Mesothelial cell of epicardium (in vitro differentiated cells): ENCODE measurements around the gene TEAD3. TPM values are rescaled to one million over a fixed set of nuclear protein-coding genes. Genes with fewer than 3 reads are reported as not detected.

Source experiments
- DNase-seq, 2 experiments: peaks; one replicate each; pipeline ENCODE4 v3.0.0; 2021; ENCODE audit warnings: low spot score in 2 of 2; ENCODE audit not compliant: unreplicated experiment in 2 of 2
- H3K27ac Mint-ChIP-seq: 2 replicates; pipeline ENCODE4 v1.8.0; 2021; ENCODE audit warnings: mixed read lengths
- H3K27me3 Mint-ChIP-seq: 2 replicates; pipeline ENCODE4 v1.8.0; 2021; ENCODE audit warnings: low read depth, mixed read lengths
- H3K36me3 Mint-ChIP-seq: 2 replicates; pipeline ENCODE4 v1.8.0; 2021; ENCODE audit warnings: mixed read lengths
- H3K4me1 Mint-ChIP-seq: 2 replicates; pipeline ENCODE4 v1.8.0; 2021; ENCODE audit warnings: mixed read lengths
- H3K4me3 Mint-ChIP-seq: 2 replicates; pipeline ENCODE4 v1.8.0; 2021; ENCODE audit warnings: mild to moderate bottlenecking, moderate library complexity, mixed read lengths
- H3K9me3 Mint-ChIP-seq: 2 replicates; pipeline ENCODE4 v1.8.0; 2021; ENCODE audit warnings: mixed read lengths
- total RNA-seq: library from RNA; stranded (reverse); gene quantifications from 3 replicates; pipeline ENCODE4 v1.2.1, GENCODE V29; 2021
- TF ChIP-seq, protein P1 (sequence below): fragments of 200-600 bp; sonication (generic); IDR thresholded peaks from one replicate; pipeline ENCODE4 v1.5.0; 2021; ENCODE audit warnings: antibody characterized with exemption; ENCODE audit not compliant: unreplicated experiment

TEAD3 gene
- total RNA-seq, 1 donor from 2014 or later = 91.4 TPM

DNA sequence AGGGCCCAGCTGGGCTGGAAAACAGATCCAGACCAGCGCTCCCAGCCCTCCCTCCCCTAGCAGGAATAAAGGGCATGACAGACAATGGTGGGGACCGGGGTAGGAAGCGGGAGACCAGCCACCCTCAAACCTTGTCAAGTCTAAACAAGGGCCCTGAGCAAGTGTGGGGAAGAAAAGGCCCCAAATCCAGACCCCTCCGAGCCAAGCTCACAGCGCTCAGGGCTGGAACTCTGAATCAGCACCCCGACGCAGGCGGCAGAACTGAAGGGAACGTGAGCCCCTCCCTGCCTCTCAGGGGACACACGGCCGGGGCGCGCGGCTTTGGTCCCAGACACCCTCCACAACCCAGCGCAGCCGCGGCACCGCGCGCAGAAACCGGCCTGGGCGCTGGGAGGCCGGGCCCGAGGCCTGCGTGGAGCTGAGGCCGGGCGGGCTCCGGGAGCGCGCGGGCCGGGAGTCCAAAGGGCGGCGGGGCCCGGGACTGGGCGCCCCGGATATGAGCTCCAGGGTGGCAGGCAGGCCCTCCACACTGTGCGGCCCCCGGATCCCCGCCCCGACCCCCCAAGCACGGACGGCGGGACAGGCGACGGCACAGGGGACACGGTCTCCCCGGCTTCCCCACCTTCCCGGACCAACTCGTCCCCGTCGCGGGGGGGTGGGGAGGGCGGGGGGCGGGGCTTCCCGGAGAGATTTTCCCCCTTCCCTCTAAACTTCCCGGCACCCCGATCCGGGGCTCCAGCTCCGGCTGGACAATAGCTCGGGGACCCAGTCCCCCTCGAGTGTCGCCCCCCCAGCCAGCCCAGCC lies 641 bp downstream of the TEAD3 start:
- DNase-seq = peak in 1 of 2 experiments; percentile 65
- peak overlapping the region; percentile 85 for H3K4me3 Mint-ChIP-seq
- peaks cover 75% of the 10 kb centered on the region for H3K4me1 Mint-ChIP-seq
- H3K9me3 Mint-ChIP-seq = no peaks in the 10 kb centered on the region
- no peaks in the 10 kb centered on the region for H3K27me3 Mint-ChIP-seq
- H3K27ac Mint-ChIP-seq = peak overlapping the region; percentile 98
- TF ChIP-seq, protein P1, sequence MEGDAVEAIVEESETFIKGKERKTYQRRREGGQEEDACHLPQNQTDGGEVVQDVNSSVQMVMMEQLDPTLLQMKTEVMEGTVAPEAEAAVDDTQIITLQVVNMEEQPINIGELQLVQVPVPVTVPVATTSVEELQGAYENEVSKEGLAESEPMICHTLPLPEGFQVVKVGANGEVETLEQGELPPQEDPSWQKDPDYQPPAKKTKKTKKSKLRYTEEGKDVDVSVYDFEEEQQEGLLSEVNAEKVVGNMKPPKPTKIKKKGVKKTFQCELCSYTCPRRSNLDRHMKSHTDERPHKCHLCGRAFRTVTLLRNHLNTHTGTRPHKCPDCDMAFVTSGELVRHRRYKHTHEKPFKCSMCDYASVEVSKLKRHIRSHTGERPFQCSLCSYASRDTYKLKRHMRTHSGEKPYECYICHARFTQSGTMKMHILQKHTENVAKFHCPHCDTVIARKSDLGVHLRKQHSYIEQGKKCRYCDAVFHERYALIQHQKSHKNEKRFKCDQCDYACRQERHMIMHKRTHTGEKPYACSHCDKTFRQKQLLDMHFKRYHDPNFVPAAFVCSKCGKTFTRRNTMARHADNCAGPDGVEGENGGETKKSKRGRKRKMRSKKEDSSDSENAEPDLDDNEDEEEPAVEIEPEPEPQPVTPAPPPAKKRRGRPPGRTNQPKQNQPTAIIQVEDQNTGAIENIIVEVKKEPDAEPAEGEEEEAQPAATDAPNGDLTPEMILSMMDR = no peak
- no peaks in the 10 kb centered on the region for H3K36me3 Mint-ChIP-seq

DNA sequence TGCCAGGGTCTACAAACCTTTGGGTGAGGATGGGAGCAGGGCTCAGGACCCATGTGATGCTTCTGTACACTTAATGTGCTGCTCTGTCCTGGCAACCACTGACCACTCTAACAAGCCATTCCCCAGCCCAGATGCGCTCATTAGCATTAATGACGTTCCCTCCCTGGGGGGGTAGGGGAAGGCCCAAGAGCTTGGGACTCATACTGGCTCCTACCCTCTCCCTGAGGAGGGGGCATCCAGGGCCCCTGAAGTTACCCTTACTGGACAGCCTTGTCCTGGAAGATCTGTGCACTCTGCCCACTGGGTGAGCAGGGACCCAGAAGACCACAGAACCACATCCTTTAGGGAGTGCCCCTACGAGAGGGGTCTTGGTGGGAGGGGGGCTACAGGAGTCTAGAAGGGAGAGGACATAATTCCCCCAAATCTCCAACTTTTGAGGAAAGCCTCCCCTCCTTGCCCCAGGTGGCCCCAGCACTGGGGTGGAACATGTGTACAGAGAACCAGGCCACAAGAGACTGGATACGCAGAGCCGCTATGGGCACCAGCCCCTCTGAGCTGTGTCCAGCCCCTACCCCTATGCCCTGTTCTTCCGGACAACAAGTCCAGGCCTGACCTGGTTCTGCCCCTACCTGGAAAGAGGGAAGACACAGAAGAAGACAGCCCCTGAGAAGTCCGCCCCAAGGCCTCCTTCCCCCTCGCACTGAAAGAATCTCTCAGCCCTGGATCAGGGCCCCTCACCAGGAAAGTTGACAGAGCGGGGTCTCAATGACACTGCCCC lies 1.4 kb downstream of the TEAD3 start:
- TF ChIP-seq, protein P1 = no peak
- no peaks in the 10 kb centered on the region for H3K36me3 Mint-ChIP-seq
- H3K27ac Mint-ChIP-seq = peak overlapping the region; percentile 98
- H3K9me3 Mint-ChIP-seq = no peaks in the 10 kb centered on the region
- DNase-seq = no peak
- H3K27me3 Mint-ChIP-seq = no peaks in the 10 kb centered on the region
- peak overlapping the region; percentile 85 for H3K4me3 Mint-ChIP-seq
- peaks cover 75% of the 10 kb centered on the region for H3K4me1 Mint-ChIP-seq

DNA sequence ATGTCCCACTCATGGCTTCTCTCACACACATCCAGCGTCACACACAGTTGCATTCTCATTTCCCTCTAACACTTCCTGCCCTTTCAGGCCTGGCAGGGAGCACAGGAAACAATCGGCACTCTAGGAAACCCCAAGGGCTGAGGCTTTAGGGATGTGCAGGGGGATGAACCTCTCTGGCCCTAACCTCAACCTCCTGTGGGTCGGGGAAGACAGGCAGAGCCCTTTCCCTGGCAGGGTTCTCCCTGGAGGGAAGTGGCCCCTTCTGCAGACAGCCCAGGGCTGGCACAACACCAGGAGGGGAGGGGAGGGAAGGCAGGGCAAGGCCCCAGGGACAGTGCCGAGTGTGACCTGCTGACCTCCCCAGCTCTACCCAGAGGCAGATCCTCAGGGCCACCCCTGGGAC lies 2.7 kb downstream of the TEAD3 start:
- peak overlapping the region; percentile 88 for H3K27ac Mint-ChIP-seq
- DNase-seq = no peak
- H3K4me3 Mint-ChIP-seq = peak overlapping the region; percentile 40
- H3K4me1 Mint-ChIP-seq = peaks cover 68% of the 10 kb centered on the region
- no peaks in the 10 kb centered on the region for H3K9me3 Mint-ChIP-seq
- TF ChIP-seq, protein P1 = no peak
- H3K27me3 Mint-ChIP-seq = no peaks in the 10 kb centered on the region
- no peaks in the 10 kb centered on the region for H3K36me3 Mint-ChIP-seq

DNA sequence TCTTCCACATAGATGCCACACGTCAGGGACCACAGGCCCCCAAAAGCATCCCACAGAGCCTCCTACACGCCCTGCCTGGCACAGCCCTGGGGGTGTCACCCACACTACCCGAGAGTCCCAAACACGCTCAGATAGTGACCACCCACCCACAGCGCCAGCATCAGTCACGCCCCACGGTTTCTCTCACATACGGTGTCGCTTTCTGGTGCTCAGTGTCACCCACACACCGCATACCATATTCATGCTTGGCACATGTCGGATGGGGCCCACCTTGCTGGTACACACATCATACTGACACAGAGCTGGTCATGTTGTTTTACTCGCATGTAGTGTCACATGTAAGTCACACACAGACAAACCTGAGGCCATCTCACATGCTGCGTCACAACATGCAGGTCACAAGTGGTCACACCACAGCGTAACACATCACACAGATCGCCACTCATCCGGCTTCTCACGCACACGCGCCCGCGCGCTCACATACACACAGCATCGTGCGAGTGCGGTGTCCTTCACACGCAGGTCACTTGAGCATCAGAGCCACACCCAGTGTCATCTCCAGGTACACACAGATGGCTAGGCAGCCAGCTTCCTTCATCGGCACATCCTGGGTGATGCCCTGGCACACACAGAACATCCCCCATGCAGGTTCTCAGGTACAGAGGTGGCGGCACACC lies 3.4 kb downstream of the TEAD3 start:
- no peaks in the 10 kb centered on the region for H3K36me3 Mint-ChIP-seq
- TF ChIP-seq, protein P1 = no peak
- DNase-seq = no peak
- H3K9me3 Mint-ChIP-seq = no peaks in the 10 kb centered on the region
- H3K4me1 Mint-ChIP-seq = peaks cover 64% of the 10 kb centered on the region
- H3K27ac Mint-ChIP-seq = peak overlapping the region; percentile 88
- peak overlapping the region; percentile 40 for H3K4me3 Mint-ChIP-seq
- H3K27me3 Mint-ChIP-seq = no peaks in the 10 kb centered on the region

DNA sequence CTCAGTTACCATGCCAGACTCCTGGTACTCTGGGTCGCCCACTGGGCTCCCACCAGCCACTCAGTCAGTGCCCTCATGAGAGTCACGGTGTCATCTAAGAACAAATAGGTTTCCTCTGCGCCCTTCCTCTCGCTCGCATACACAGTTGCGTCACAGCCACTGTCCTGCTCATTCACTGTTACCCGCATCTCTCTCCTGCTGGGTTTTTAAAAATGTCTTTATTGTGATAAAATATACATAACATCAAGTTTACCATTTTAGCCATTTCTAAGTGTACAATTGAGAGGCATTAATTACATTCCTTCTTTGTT lies 4.0 kb downstream of the TEAD3 start:
- no peaks in the 10 kb centered on the region for H3K9me3 Mint-ChIP-seq
- H3K27me3 Mint-ChIP-seq = no peaks in the 10 kb centered on the region
- peak overlapping the region; percentile 88 for H3K27ac Mint-ChIP-seq
- DNase-seq = no peak
- TF ChIP-seq, protein P1 = no peak
- peak overlapping the region; percentile 40 for H3K4me3 Mint-ChIP-seq
- H3K4me1 Mint-ChIP-seq = peaks cover 64% of the 10 kb centered on the region
- no peaks in the 10 kb centered on the region for H3K36me3 Mint-ChIP-seq
